Measurements from ENCODE around the gene LRTM1.

DNA sequence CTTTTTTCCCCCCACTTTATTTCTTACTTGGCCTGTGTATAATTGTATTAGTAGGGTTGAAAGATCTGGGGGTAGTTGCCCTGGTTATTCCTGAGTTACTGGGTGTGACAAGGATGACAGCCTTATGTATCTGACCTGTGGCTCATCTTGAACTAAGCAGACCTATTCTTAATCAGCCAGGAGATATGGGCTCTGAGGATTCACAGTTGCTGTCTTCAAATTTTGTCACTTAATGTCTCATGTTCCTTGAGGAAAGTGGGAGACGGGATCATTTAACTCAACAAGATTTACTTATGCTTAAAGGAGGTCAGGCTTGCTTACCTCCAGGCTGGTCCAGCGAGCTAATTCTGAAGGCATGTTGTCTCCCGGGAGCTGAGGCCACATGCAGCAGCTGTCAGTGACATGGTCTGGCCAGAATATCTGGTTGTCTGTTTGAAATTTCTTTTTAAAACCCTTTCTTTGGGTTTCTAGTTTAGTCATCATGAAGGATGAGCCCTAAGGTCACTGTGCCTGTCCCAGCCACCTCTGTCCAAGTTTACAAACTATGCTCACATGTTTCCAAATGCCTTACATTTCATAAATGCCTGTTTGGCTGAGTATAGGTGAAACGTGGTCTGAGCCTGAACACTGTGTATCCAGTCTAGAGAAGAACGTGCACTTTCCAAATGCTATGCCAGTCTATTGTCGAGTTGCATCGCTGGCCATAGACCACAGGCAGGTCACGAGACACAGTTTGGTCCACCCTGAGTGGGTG, 26.8 kb downstream of the LRTM1 start:
- TF ChIP-seq POLR2A (IDR thresholded peaks at IDR 0.05; ENCODE audit: low read length): no peak
- no peak for TF ChIP-seq GATA1 (IDR thresholded peaks at IDR 0.05; ENCODE audit: low read depth, low read length)

Measured in erythroblast (primary cell).